Activated naive CD4-positive, alpha-beta T cell treated with anti-CD3 and anti-CD28 coated beads for 36 hours (primary cell): Measurements from ENCODE around the gene FAM193B. TPM values are rescaled to one million over a fixed set of nuclear protein-coding genes. Genes with fewer than 3 reads are reported as not detected.

Experiments
- CTCF ChIA-PET: fragments of 350-600 bp; sonication (Branson Sonifier 250); formaldehyde crosslinking; loops from one replicate; lab custom pipeline; 2021; ENCODE audit warnings: antibody characterized with exemption; lab: Charles Lee
- DNase-seq: peaks from one replicate; pipeline ENCODE4 v3.0.0-alpha.2; 2020
- H3K27ac Mint-ChIP-seq: one replicate; pipeline ENCODE4 v1.8.0; 2021; ENCODE audit warnings: mild to moderate bottlenecking, mixed read lengths
- H3K27me3 Mint-ChIP-seq: one replicate; pipeline ENCODE4 v1.8.0; 2021; ENCODE audit warnings: low read depth, mixed read lengths
- H3K36me3 Mint-ChIP-seq: one replicate; pipeline ENCODE4 v1.8.0; 2021; ENCODE audit warnings: low read depth, mixed read lengths
- H3K4me1 Mint-ChIP-seq: one replicate; pipeline ENCODE4 v1.8.0; 2021; ENCODE audit warnings: low read depth, mixed read lengths
- H3K4me3 Mint-ChIP-seq: one replicate; pipeline ENCODE4 v1.8.0; 2021; ENCODE audit warnings: mild to moderate bottlenecking, moderate library complexity, mixed read lengths
- H3K9me3 Mint-ChIP-seq: one replicate; pipeline ENCODE4 v1.8.0; 2021; ENCODE audit warnings: mixed read lengths
- intact Hi-C: fragments of 100-400 bp; cut with micrococcal nuclease; formaldehyde crosslinking; loops from one replicate; pipeline ENCODE4 v1.15.1; 2023
- total RNA-seq, 2 experiments: library from RNA; stranded (reverse); gene quantifications; one replicate each; pipeline ENCODE4 v1.2.3, GENCODE V29; 2021

Gene FAM193B
- 10 to 100 TPM; 87.4 to 87.8 TPM for total RNA-seq

DNA sequence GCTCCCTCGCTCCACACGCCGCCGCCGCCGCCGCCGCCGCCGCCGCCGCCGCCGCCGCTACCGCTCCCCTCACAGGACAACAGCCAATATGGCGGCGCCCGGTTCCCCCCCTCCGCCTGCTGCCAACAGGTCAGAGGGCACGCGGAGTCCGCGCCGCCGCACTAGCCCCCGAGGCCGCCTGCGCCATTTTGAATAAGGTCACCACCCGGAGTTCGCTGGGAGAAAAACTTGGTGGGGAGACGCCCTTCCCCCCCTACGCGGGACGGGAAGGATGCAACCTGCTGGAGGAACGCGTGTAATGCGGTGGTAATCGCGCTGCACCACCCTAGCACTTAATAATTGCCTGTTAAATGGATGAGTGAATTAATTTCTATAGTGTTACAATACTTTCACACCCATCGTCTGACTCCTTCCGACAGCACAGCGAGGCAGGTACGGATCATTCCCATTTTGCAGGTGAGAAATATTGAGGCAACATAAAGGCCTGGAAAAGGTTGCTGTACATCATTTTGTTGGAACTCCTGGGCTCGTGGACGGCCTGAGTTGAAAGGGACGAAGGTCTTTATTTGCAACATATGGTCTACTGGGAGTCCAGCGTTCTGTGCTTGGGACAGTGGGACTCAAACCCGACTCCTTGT, at the start of gene FAM193B:
FAM193B (minus strand) TSS at position 90 of the 638 bp plus-strand sequence. CDS start 105 bp downstream, outside the sequence.
- Mint-ChIP-seq H3K9me3 (no peaks in the 10 kb centered on the region), H3K27ac (peak within 1 kb of the TSS; percentile 66), H3K36me3 (peaks cover 10% of the 10 kb centered on the region), H3K27me3 (no peaks in the 10 kb centered on the region), H3K4me3 (peak within 1 kb of the TSS; percentile 80), H3K4me1 (peaks cover 24% of the 10 kb centered on the region)
- intact Hi-C loops, result loop anchor here (1.0 kb wide), 3 partner anchors 37 to 57 kb away; partner anchors contain the start of genes PDLIM7 and TMED9
- CTCF ChIA-PET, result no interaction called here
- DNase-seq, result peak; percentile 97

DNA sequence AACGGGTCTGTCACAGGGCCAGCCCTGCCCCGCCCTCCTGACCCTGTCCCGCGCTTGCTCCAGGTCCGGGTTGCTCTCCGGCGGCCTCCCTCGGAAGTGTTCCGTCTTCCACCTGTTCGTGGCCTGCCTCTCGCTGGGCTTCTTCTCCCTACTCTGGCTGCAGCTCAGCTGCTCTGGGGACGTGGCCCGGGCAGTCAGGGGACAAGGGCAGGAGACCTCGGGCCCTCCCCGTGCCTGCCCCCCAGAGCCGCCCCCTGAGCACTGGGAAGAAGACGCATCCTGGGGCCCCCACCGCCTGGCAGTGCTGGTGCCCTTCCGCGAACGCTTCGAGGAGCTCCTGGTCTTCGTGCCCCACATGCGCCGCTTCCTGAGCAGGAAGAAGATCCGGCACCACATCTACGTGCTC, 49.8 kb upstream of the FAM193B start:
- Mint-ChIP-seq H3K4me3 (no peak overlapping the region), H3K36me3 (no peaks in the 10 kb centered on the region), H3K9me3 (no peaks in the 10 kb centered on the region), H3K27ac (no peak overlapping the region), H3K4me1 (peaks cover 32% of the 10 kb centered on the region), H3K27me3 (no peaks in the 10 kb centered on the region)
- DNase-seq, result no peak
- intact Hi-C loops, result loop anchor here (10.0 kb wide), 1 partner anchor 461 kb away; no protein-coding TSS in a partner anchor
- CTCF ChIA-PET, result no interaction called here

DNA sequence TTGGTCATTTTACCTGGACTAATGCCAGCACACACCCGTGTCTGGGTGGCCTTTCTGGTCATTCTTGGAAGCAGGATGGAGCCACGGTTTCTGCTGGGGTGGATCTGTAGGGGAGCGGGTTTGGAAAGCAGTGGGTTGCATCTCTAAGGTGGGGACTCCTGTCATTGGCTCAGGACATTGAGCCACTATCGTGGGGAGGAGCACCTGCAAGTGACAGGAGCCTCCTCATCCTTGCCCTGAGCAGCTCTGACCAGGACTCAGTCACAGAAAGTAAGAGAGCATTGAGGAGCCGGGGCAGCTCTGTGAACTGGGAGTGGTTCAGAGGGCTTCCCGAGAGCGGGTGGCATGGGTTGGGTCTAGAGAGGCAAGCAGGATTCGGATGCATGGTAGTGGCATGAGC, 49.3 kb upstream of the FAM193B start:
- intact Hi-C loops, result loop anchor here (10.0 kb wide), 1 partner anchor 461 kb away; no protein-coding TSS in a partner anchor
- H3K4me1 Mint-ChIP-seq, result peaks cover 36% of the 10 kb centered on the region
- no peaks in the 10 kb centered on the region for H3K36me3 Mint-ChIP-seq
- no peak overlapping the region for H3K4me3 Mint-ChIP-seq
- no peaks in the 10 kb centered on the region for H3K9me3 Mint-ChIP-seq
- no peak overlapping the region for H3K27ac Mint-ChIP-seq
- no peak for DNase-seq
- CTCF ChIA-PET, result no interaction called here
- no peaks in the 10 kb centered on the region for H3K27me3 Mint-ChIP-seq

DNA sequence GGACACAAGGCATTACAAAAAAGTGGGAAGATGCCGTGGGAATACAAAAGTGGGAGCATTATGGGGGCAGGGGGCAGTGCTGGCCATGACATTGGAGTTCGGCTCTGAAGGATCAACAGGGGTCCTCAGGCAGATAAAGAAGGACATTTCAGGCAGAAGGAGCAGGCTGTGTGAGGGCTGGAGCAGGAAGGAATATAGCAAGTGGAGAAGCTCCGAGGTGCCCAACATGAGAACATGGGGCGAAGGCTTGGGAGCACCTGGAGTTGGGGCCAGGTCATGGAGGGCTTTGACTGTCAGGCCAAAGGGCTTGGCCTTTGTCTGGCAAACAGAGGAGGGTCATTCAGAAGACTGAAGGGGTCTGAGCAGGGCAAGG, 48.1 kb upstream of the FAM193B start:
- intact Hi-C loops, result loop anchor here (10.0 kb wide), 1 partner anchor 462 kb away; no protein-coding TSS in a partner anchor
- Mint-ChIP-seq H3K27me3 (no peaks in the 10 kb centered on the region), H3K27ac (no peak overlapping the region), H3K9me3 (no peaks in the 10 kb centered on the region), H3K36me3 (peaks cover 3% of the 10 kb centered on the region), H3K4me1 (peaks cover 43% of the 10 kb centered on the region), H3K4me3 (no peak overlapping the region)
- no peak for DNase-seq
- CTCF ChIA-PET, result no interaction called here

DNA sequence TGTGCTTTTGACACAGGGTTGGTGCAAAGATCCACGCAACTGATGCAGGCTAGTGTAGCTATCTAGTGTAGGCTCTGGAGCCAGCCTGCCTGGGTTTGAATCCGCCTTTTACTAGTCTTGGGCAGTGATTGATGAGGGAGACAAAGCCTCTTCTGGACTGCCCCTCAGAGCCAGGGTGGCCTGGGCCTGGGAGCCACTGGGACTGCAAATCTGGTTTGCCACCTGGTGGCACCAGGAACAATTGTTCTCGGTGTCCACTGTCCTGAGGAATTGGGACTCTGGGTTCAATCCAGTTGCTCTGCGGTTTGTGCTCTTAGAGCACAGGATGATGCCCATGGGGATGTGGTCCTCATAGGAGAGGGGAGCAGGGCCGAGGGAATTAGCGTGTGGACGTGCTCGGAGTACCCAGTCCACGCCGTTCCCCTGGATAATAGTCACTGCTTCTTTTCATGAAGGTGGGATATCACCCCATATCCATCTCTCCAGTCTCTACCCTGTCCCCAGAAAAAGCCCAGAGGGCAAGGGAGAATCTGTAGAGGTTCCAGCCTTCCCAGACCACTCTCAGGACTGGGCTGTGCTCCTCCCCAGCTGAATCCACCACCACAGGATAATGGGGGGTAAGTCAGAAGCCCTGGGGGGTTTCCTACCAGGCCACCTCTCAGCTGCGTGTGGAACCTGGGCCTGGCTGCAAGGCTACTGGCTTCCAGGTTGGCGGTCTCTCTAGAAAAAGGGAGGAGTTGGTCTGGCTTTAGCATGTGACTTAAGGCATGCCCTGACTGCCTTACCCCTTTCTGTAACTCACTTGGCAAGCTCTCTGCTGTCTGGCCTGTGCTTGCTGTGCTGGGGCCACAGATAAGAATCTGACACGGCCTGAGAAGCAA, 47.5 kb upstream of the FAM193B start:
- Mint-ChIP-seq H3K27ac (no peak overlapping the region), H3K36me3 (peaks cover 4% of the 10 kb centered on the region), H3K9me3 (no peaks in the 10 kb centered on the region), H3K27me3 (no peaks in the 10 kb centered on the region), H3K4me1 (peaks cover 37% of the 10 kb centered on the region), H3K4me3 (no peak overlapping the region)
- no peak for DNase-seq
- intact Hi-C loops, result loop anchor here (10.0 kb wide), 1 partner anchor 463 kb away; no protein-coding TSS in a partner anchor
- CTCF ChIA-PET, result no interaction called here

DNA sequence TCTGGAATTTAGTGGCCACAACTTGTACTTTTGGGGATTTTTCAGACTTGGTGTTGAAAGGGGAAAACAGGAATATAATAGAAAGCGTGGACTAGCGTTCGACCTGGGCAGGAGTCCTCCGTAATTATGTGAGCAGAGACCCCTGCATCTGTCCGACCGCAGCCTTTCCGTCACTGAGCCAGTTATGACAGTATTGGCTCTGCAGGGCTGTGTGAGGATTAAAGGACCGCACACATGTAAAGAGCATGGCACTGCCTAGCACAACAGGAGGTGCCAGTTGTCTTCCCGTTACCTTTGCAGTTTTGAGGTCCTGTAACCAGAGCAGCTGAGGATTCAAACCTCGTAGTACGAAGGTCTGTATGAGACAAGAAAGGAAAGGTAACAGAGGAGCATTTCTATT, 46.8 kb upstream of the FAM193B start:
- Mint-ChIP-seq H3K27ac (peak overlapping the region; percentile 75), H3K4me3 (peak overlapping the region; percentile 98), H3K4me1 (peaks cover 35% of the 10 kb centered on the region), H3K9me3 (no peaks in the 10 kb centered on the region), H3K27me3 (no peaks in the 10 kb centered on the region), H3K36me3 (peaks cover 10% of the 10 kb centered on the region)
- CTCF ChIA-PET, result no interaction called here
- DNase-seq, result no peak
- intact Hi-C loops, result loop anchor here (10.0 kb wide), 1 partner anchor 464 kb away; no protein-coding TSS in a partner anchor

DNA sequence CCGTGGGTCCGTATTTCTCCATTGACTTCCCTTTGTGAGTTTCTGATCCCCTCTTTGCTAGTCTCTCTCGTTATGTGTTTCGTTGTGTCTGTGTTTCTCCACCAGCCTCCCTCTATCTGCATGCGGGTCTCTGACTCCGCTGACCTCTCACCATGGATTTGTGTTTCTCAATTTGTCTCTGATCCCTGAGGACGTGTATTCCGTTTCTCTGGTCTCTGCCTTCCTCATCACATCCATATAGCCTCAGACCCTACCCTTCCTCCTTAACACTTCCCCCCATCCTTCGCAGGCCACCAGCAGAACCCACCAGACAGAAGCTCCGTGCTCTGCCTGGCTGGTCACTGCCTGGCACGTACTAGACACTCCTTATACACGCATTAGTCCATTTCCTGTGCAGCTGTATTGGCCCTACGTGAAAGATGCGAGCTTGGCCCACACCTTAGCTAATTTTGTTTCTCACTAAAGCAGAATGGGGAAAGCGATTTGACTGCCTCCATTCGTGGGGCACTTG, 46.2 kb upstream of the FAM193B start:
- peaks cover 13% of the 10 kb centered on the region for H3K36me3 Mint-ChIP-seq
- no peak for DNase-seq
- CTCF ChIA-PET, result no interaction called here
- peak overlapping the region; percentile 75 for H3K27ac Mint-ChIP-seq
- H3K4me1 Mint-ChIP-seq, result peaks cover 35% of the 10 kb centered on the region
- intact Hi-C loops, result loop anchor here (1.0 to 10.0 kb wide), 3 partner anchors 8 to 464 kb away; partner anchors contain the start of gene TMED9
- H3K9me3 Mint-ChIP-seq, result no peaks in the 10 kb centered on the region
- H3K27me3 Mint-ChIP-seq, result no peaks in the 10 kb centered on the region
- H3K4me3 Mint-ChIP-seq, result peak overlapping the region; percentile 98

DNA sequence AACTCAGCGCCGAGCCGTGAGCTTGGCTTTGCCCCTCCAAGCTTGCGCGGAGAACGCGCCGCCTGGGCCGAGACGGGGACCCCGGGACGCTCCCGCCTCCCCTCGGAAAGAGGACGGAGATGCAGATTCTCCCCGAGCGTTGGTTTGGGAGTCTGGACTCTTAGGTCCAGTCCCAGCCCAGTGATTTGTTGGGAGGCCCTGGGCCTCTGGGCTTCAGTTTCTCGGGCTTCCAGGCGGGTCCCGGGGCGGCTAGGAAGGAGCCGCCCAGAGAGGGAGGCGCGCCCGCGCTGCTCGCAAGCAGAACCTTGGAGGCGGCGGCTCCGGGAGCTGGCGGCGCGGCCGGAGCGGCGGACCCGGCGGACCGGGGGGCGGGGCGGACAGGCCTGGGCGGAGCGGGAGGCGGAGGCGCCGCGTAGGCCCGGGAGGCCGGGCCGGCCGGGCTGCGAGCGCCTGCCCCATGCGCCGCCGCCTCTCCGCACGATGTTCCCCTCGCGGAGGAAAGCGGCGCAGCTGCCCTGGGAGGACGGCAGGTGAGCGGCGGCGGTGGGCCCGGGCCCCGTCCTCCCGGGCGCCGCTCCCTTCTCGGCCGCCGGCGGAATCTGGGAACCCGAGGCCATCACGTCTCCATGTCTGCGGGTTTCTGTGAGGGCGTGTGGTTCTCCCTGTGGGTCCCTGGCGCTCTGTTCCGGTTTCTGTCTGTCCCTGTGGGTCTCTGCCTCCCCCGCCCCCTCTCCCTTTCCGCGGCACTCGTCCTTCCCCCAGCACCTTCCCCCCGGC, 45.6 kb upstream of the FAM193B start, which contains the start of gene B4GALT7:
B4GALT7 (plus strand) TSS at position 402 of the 777 bp plus-strand sequence; CDS start at position 481, 79 bp downstream.
- Mint-ChIP-seq H3K27me3 (no peaks in the 10 kb centered on the region), H3K9me3 (no peaks in the 10 kb centered on the region), H3K4me1 (peaks cover 35% of the 10 kb centered on the region), H3K4me3 (peak within 1 kb of the TSS; percentile 98), H3K36me3 (peaks cover 16% of the 10 kb centered on the region), H3K27ac (peak within 1 kb of the TSS; percentile 79)
- peak; percentile 86 for DNase-seq
- CTCF ChIA-PET, result no interaction called here
- intact Hi-C loops, result loop anchor here (1.0 to 10.0 kb wide), 5 partner anchors 8 to 1025 kb away; partner anchors contain the start of genes CLK4, NHP2 and TMED9

DNA sequence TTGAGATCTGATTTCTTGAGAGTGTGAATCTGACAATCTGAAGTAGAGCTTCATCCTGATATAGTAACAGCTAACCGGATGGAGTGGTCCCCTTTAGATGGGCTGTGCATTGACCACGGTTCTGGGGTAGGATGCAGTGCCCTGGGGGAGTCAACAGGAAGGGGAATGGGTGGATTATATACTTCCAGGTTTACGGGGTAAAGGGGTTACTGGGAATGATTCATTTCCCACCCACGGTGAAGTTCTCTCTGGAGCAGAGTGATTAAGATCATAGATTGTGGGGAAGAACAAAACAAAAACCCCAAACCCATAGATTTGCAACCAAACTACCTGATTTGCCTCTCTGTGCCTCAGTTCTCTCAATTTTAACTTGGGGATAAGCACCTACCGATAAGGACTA, 44.1 kb upstream of the FAM193B start:
- no peaks in the 10 kb centered on the region for H3K9me3 Mint-ChIP-seq
- intact Hi-C loops, result loop anchor here (10.0 kb wide), 2 partner anchors 556 to 1026 kb away; partner anchors contain the start of genes CLK4 and NHP2
- H3K4me3 Mint-ChIP-seq, result peak overlapping the region; percentile 98
- CTCF ChIA-PET, result interaction anchor here (0.7 to 1.1 kb wide), 2 partner anchors 9 to 97 kb away, joined by 3 read pairs; no protein-coding TSS in a partner anchor
- peaks cover 27% of the 10 kb centered on the region for H3K36me3 Mint-ChIP-seq
- H3K4me1 Mint-ChIP-seq, result peaks cover 43% of the 10 kb centered on the region
- no peaks in the 10 kb centered on the region for H3K27me3 Mint-ChIP-seq
- H3K27ac Mint-ChIP-seq, result no peak overlapping the region
- DNase-seq, result no peak

DNA sequence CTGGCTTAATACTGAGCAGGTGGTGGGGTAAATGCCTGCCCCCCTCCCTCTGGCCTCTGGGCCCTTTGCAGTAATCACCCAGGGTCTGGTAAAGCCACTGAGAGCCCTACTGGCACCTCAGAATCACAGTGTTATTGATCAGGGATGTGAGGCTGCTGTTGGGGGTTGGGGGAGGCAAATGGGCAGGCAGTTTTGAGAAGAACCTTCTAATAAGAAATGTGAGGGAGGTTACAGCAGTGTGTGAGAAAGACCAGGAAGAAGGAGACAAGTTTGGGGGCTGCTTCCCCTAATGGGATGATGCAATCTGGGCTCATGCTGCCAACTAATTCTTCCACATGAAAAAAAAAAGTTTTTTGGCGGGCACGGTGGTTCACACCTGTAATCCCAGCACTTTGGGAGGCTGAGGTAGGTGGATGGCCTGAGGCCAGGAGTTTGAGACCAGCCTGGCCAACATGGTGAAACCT, 42.4 kb upstream of the FAM193B start:
- Mint-ChIP-seq H3K4me1 (peaks cover 49% of the 10 kb centered on the region), H3K4me3 (no peak overlapping the region), H3K9me3 (no peaks in the 10 kb centered on the region), H3K36me3 (peaks cover 32% of the 10 kb centered on the region), H3K27me3 (no peaks in the 10 kb centered on the region), H3K27ac (peak overlapping the region; percentile 65)
- intact Hi-C loops, result loop anchor here (10.0 kb wide), 2 partner anchors 558 to 1028 kb away; partner anchors contain the start of genes CLK4 and NHP2
- CTCF ChIA-PET, result no interaction called here
- DNase-seq, result no peak
